ENCODE results near the gene RNF144B. TPM values are rescaled to one million over a fixed set of nuclear protein-coding genes. Genes with fewer than 3 reads are reported as not detected.

RNF144B gene
- total and polyA plus RNA-seq, 10 of the 15 experiments (the other 5 are each of a cell fraction or from before 2014, with no cell fraction given) = 0.03 to 0.18 (median 0.14) TPM

- no TSS peak for BruUV-seq (replicated peaks)
- RAD21 ChIA-PET (ENCODE audit: unreplicated experiment) = no interaction called here
- POLR2A ChIA-PET = no interaction called here
- TF ChIP-seq ZBTB40 (IDR thresholded peaks at IDR 0.05; ENCODE audit: borderline replicate concordance) (no peak), ZZZ3 (IDR thresholded peaks at IDR 0.05; ENCODE audit: control insufficient read depth, insufficient read length, low read depth) (no peak), CUX1 (IDR thresholded peaks at IDR 0.05; ENCODE audit: insufficient replicate concordance, low read depth, low read length) (no peak), CEBPB (IDR thresholded peaks at IDR 0.05; ENCODE audit: borderline replicate concordance in 1 of 2, low read depth in 2 of 2, low read length in 2 of 2) (no peak), PML (IDR thresholded peaks at IDR 0.05; ENCODE audit: low read length) (no peak), KLF5 (IDR thresholded peaks at IDR 0.05; ENCODE audit: partially characterized antibody) (no peak), CBX3 (IDR thresholded peaks at IDR 0.05; ENCODE audit: borderline replicate concordance, low read depth) (no peak), IRF5 (IDR thresholded peaks at IDR 0.05; ENCODE audit: borderline replicate concordance) (no peak)
- H3K9ac ChIP-seq (ENCODE audit: control insufficient read depth, insufficient read depth, low read length) = no peak overlapping the region
- in situ Hi-C loops (cut with MboI) = no loop called here
- CTCF ChIA-PET = no interaction called here
- DNase-seq (ENCODE audit: low read depth, low spot score) = no peak
- ATAC-seq = no peak
- SMC1A ChIA-PET (ENCODE audit: uncharacterized antibody, unreplicated experiment) = no interaction called here
- no peak for FAIRE-seq
- no peaks in the 10 kb centered on the region for H3K4me1 ChIP-seq (ENCODE audit: control insufficient read depth, insufficient read depth, low read length)
- H3K4me3 ChIP-seq = no peak overlapping the region
- 51% methylated on average over 2 of the region's 2 CpGs for WGBS (ENCODE audit: insufficient coverage, insufficient replicate concordance, low lambda C conversion rate, missing lambda C conversion rate)
- H3K27me3 ChIP-seq (replicated peaks in 1 of 2; ENCODE audit: control insufficient read depth in 2 of 2, insufficient read depth in 2 of 2, low read length in 1 of 2) = no peaks in the 10 kb centered on the region
- H3K9me3 ChIP-seq (replicated peaks; ENCODE audit: control insufficient read depth, insufficient read depth, low read length) = no peaks in the 10 kb centered on the region
- H4K20me1 ChIP-seq (ENCODE audit: control insufficient read depth, insufficient read depth) = no peaks in the 10 kb centered on the region
- H2AFZ ChIP-seq (ENCODE audit: control insufficient read depth, low read depth, low read length) = no peak overlapping the region
- no peak overlapping the region for H3K27ac ChIP-seq (ENCODE audit: control insufficient read depth, insufficient read depth)
- intact Hi-C loops (cut with micrococcal nuclease; ENCODE audit: unreplicated experiment) = no loop called here
- no peaks in the 10 kb centered on the region for H3K79me2 ChIP-seq (ENCODE audit: control insufficient read depth, insufficient read depth, low read length)
- H3K4me2 ChIP-seq (ENCODE audit: control insufficient read depth, insufficient read depth) = no peak overlapping the region
- no peaks in the 10 kb centered on the region for H3K36me3 ChIP-seq (ENCODE audit: control insufficient read depth in 2 of 2, insufficient read depth in 2 of 2, low read length in 1 of 2)
Observed at GRCh38 chr6:18433059-18433458, 45.9 kb downstream of the RNF144B start.
